ENCODE data around the gene TOMM22.
A peak's percentile ranks its signal among the peaks of the same experiment; 100 is the strongest.

The TOMM22 gene

GRCh38 chr22:38696606-38697424, 15.1 kb downstream of the TOMM22 start:
- DNase-seq (ENCODE audit: low read depth in 2 of 2, low spot score in 1 of 2): no peak

GRCh38 chr22:38697425-38698089, 15.8 kb downstream of the TOMM22 start:
- no peak for DNase-seq (ENCODE audit: low read depth in 2 of 2, low spot score in 1 of 2)

- no peak for DNase-seq (ENCODE audit: low read depth in 2 of 2, low spot score in 1 of 2)
Measured at GRCh38 chr22:38698407-38699094, 16.8 kb downstream of the TOMM22 start.

GRCh38 chr22:38699143-38699542, 17.4 kb downstream of the TOMM22 start:
- DNase-seq (ENCODE audit: low read depth in 2 of 2, low spot score in 1 of 2): no peak

DNA sequence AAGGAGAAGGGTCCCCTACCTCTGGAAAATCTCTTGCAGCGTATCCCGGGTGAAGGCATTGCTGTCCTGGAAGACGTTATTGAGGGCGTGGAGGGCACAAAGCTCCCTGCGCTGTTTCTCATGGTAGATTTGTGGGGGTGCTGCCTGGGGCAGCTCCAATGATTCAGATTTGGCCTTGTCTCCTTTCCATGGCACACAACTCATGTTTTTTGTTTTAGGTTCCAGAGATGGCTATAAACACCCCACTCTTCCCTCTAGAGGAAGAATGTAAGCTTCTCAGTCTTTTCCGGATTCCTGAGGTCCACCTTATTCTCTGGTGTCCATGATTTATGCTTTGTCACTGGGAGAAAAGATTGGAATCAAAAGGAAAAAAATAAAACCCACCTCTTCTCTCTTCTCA, 18.0 kb downstream of the TOMM22 start:
- DNase-seq (ENCODE audit: low read depth in 2 of 2, low spot score in 1 of 2): no peak

- DNase-seq (ENCODE audit: low read depth in 2 of 2, low spot score in 1 of 2): no peak
Measured at GRCh38 chr22:38700270-38700788, 18.6 kb downstream of the TOMM22 start.

DNA sequence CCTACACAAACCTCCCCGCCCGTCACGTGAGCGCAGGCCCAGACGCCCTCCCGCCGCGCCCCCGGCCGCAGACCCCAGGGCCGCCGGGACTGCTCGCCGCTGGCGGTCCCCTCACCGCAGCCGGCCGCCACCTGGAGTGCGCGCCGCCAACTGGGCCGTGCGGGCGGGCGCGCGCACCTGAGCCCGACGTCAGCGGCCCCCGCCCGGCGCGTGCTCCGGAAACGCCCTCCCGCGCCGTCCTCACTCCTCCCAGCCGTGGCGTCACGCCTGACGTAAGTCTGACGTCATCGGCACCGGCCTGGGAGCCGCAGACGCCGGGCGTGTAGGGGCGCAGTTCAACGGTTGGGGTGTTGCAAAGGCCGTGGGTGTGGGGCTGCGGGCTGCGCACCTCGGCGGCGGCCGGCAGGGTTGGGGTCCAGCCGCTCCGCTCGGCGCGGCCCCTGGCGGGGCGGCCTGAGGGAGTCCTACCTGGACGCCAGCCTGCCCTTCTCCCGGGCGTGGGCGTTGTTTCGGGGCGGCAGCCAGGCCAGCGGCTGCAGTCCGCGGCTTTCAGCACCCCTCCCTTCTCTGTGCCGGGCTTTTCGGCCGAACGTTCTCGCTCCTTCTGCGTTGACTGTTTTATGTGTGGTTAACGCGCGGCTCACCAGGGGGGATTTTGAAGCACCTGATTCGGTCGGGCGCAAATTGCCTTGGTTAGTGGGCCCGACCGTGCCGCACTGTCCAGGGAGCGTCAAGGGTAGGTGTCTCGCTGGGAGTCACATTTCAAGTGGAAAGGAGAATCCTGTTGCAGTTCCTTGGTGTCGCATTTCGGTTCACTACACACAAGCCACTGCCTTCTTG, 19.3 kb downstream of the TOMM22 start, which contains the start of gene JOSD1:
Gene JOSD1 (minus strand): TSS at position 155 of the 840 bp plus-strand sequence. CDS start 956 bp downstream, outside the sequence.
- peak; percentile 94 to 96 for DNase-seq (ENCODE audit: low read depth in 2 of 2, low spot score in 1 of 2)

GRCh38 chr22:38704654-38705234, 23.0 kb downstream of the TOMM22 start:
- DNase-seq (ENCODE audit: low read depth in 2 of 2, low spot score in 1 of 2): no peak

GRCh38 chr22:38705235-38706100, 23.7 kb downstream of the TOMM22 start, which contains the start of gene GTPBP1:
TSS of gene GTPBP1 (plus strand) at chr22:38705944. CDS start at chr22:38705956, 12 bp downstream.
- DNase-seq (ENCODE audit: low read depth in 2 of 2, low spot score in 1 of 2): peak; percentile 90 to 92

DNA sequence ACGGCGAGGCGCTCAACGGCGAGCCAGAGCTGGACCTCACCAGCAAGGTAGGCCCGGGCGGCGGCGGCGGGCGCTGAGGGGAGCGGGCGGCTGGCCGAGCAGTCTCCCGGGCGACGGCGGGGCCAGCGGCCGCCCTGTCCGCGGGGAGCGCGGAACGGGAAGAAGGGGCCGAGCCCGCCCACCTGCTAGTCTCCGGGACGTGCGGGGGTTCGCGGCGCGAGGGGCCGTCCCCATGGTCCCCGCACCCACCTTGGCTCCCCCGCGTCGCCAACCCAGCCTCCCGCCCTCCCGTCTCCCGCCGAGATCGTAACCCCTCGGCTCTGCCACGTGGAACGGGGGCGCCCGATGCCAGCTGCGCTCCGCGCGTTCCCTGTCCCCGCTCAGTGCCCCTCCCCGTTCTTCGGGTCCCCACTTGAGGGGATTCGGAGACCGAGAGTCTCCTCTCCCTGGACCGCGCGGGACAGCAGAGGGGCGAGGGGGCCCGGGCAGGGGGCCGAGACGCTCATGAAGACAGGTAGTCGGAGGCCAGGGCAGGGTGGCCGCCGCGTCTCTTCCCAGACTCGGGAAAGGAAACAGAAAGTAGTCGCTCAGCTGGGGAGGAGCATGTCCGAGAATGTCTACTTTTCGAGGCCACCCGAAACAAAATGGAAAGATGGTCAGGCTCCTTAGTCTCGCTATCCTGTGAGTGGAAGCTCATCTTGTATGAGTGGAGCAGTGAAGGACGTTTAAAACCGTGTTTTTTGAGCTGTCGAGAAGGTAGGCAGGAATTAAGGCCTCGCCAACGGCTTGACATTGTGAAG, 24.5 kb downstream of the TOMM22 start:
- DNase-seq (ENCODE audit: low read depth in 2 of 2, low spot score in 1 of 2): peak in 1 of 2 donors; percentile 23

GRCh38 chr22:38706901-38707195, 25.1 kb downstream of the TOMM22 start:
- no peak for DNase-seq (ENCODE audit: low read depth in 2 of 2, low spot score in 1 of 2)

- no peak for DNase-seq (ENCODE audit: low read depth in 2 of 2, low spot score in 1 of 2)
Measured at GRCh38 chr22:38707346-38707745, 25.6 kb downstream of the TOMM22 start.

DNA sequence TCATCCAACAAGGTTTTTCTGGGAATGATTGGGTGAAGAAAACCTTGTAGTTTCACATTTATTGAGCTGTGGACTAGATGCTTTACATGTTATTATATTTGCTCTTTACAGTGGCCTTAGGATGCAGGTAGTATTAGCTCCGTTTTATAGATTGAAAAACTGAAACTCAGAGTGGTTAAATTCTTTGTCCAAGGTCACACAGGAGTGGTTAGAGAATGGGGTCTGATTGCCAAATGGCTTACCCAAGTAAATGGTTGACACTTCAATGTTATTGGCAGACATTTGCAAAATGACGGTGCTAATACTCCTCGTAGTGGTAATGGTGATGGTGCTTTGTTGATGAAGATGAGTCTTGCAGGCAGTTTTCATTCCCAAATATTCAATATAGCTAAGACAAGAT, 26.2 kb downstream of the TOMM22 start:
- DNase-seq (ENCODE audit: low read depth in 2 of 2, low spot score in 1 of 2): no peak

DNA sequence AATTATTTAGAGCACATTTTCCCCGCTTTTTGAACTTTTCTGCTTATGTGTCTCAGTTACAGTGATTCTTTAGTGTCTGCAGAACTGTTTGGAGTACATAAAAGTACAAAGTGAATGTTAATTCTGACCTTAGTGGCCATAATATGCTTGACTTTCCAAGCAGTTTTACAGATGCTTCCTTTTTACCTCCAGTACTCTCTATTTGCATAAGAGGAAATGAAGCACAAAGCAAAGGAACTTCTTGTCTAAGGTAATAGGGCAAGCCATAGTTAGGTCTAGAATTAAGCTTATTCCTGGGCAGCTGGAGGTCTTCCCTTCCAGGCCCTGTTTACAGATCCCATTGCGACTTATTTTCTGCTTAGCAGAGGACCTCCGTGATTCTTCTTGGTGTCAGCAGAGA, 27.5 kb downstream of the TOMM22 start:
- no peak for DNase-seq (ENCODE audit: low read depth in 2 of 2, low spot score in 1 of 2)

DNA sequence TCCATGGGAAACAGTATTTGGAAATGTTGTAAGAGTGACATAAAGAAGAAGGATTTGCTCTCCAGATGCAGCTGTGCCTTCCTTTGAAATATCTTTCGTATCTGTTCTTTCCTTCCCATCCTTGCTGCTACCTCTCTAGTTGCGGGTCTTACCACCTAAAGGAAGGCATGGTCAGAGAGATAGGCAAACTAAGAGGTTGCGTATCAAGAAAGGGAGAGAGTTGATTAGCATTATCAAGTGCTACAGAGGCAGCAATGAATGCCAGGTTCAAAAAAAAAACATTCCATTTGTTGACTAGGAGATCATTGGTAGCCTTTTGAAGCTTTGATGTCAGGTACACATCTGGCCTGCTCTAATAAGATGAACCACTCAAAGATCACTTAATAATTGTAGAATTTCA, 28.6 kb downstream of the TOMM22 start:
- DNase-seq (ENCODE audit: low read depth in 2 of 2, low spot score in 1 of 2): no peak

- DNase-seq (ENCODE audit: low read depth in 2 of 2, low spot score in 1 of 2): no peak
Measured at GRCh38 chr22:38710866-38711265, 29.1 kb downstream of the TOMM22 start.

GRCh38 chr22:38712486-38713207, 30.9 kb downstream of the TOMM22 start:
- no peak for DNase-seq (ENCODE audit: low read depth in 2 of 2, low spot score in 1 of 2)

GRCh38 chr22:38713921-38714320, 32.2 kb downstream of the TOMM22 start:
- DNase-seq (ENCODE audit: low read depth in 2 of 2, low spot score in 1 of 2): no peak

All from stimulated activated CD8-positive, alpha-beta memory T cell treated with anti-CD3 and anti-CD28 coated beads, Interleukin-4, amount 100 ng/mL, for 4 hours (primary cell).